ENCODE results near the gene ACTN4.

Gene ACTN4

DNA sequence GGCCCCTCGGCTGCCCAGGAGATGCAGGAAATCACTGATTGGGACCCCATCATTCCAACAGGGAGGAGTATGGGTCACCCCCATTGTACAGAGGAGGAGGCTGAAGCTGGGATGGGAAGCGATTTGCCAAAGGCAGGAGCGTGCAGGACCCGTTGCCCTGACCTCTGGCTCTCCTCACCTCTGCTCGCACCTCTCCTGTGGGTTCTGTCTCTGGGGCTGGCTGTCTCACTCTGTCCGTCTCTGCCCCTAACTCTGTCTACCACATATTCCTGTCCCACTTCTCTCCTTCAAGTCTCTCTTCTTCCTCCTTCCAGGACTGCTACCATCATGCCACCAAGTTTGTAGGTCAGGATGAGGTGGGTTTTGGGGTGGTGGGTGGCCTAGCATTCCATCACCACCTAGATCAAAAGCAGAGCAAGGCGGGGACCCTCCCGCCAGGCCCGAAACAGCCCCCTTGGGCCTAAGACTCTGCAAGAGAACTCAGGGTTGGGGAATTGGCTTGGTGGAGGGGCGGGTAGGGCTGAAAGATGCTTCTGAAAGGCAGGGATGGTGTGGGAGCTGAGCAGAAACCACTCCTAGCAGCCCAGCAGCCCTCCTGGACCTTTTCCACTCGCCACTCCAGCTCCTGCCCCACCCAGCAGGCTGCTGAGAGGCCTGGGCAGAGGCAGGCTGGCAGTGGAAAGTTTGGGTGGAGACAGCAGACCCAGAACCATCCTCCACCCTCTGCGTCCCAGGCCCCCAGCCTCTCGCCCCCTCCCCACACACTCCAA, 126.9 kb downstream of the ACTN4 start:
- TF ChIP-seq ZNF274 (IDR thresholded peaks at IDR 0.05; ENCODE audit: low read depth, low read length), result no peak
- H3K4me3 ChIP-seq (ENCODE audit: low read length), result no peak overlapping the region

DNA sequence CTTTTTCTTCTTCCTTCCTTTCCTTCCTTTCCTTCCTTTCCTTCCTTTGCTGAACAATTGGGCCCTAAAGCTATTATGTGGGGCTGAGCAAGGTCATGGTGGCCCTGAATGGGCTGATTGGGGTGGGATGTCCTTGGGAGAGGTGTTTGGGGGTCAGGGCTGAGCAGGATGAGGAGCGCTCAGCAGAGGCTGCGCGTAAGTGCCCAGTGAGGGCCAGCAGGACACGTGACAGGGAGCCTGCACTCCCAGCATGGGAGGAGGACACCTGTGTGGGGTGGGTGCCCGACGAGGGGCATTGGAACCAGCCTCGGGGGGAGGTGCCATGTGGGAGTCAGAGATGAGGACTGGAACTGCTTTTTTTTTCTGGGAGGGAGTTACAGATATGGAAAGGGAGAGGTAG, 131.3 kb downstream of the ACTN4 start:
- TF ChIP-seq ZNF274 (IDR thresholded peaks at IDR 0.05; ENCODE audit: low read depth, low read length), result no peak
- H3K4me3 ChIP-seq (ENCODE audit: low read length), result no peak overlapping the region

DNA sequence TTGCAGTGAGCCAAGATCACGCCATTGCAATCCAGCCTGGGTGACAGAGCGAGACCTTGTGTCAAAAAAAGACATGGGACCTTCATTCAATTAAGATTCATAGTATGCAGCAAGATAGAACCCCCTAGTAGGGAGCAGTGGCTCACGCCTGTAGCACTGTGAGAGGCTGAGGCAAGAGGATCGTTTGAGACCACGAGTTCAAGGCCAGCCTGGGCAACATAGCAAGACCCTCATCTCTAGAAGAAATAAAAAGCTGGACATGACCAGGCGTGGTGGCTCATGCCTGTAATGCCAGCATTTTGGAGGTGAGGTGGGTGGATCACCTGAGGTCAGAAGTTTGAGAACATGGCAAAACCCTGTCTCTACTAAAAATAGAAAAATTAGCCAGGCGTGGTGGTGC, 133.0 kb downstream of the ACTN4 start:
- TF ChIP-seq ZNF274 (IDR thresholded peaks at IDR 0.05; ENCODE audit: low read depth, low read length), result no peak
- H3K4me3 ChIP-seq (ENCODE audit: low read length), result no peak overlapping the region

DNA sequence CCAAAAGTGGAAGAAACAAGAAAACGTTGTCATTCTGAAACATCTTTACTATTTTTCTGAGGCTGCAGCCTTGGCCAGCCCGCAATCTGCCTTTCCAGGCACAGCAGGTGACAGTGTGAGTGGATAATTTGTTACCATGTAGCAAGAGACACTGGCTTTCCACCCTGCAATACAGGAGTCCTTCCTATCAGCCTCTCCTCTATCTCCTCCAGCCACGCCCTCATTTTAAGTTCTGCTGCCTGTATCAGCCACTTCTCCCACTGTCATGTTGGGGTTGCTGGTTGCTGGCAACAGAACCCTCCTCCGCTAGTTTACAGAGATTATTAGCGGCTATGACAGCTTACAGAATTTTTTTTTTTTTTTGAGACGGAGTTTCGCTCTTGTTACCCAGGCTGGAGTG, 133.6 kb downstream of the ACTN4 start:
- TF ChIP-seq ZNF274 (IDR thresholded peaks at IDR 0.05; ENCODE audit: low read depth, low read length), result no peak
- no peak overlapping the region for H3K4me3 ChIP-seq (ENCODE audit: low read length)
